SK-N-DZ (cell line): ENCODE measurements around the gene HOXB8.
A peak's percentile ranks its signal among the peaks of the same experiment; 100 is the strongest.

ENCODE experiments used
- DNase-seq: peaks from one replicate; pipeline ENCODE4 v3.0.0-alpha.2; 2015; ENCODE audit warnings: low spot score

The HOXB8 gene

GRCh38 chr17:48596000-48596734 is 18.9 kb downstream of the HOXB8 start:
- no peak for DNase-seq

GRCh38 chr17:48595278-48595999 is 19.7 kb downstream of the HOXB8 start:
- DNase-seq, result no peak

- no peak for DNase-seq
These were observed 20.4 kb downstream of the HOXB8 start for GRCh38 chr17:48594538-48595277.

- peak; percentile 51 for DNase-seq
These were observed 21.1 kb downstream of the HOXB8 start for GRCh38 chr17:48593840-48594537.

GRCh38 chr17:48593126-48593829 is 21.8 kb downstream of the HOXB8 start, which contains the start of gene HOXB5:
Gene HOXB5 (minus strand): TSS chr17:48593779. CDS start chr17:48593682, 97 bp downstream.
- DNase-seq, result no peak

GRCh38 chr17:48592577-48592976 is 22.5 kb downstream of the HOXB8 start:
- DNase-seq, result no peak

- DNase-seq, result no peak
These were observed 23.0 kb downstream of the HOXB8 start for GRCh38 chr17:48592057-48592514.

- DNase-seq, result no peak
These were observed 23.6 kb downstream of the HOXB8 start for GRCh38 chr17:48591255-48592056.

- no peak for DNase-seq
These were observed 24.4 kb downstream of the HOXB8 start for GRCh38 chr17:48590607-48591161.

- DNase-seq, result no peak
These were observed 25.1 kb downstream of the HOXB8 start, which contains the start of gene HOXB3 for GRCh38 chr17:48589831-48590606. Gene HOXB3 (minus strand): TSS chr17:48590241. CDS start chr17:48552474, 37,767 bp downstream.

- no peak for DNase-seq
These were observed 25.8 kb downstream of the HOXB8 start for GRCh38 chr17:48589060-48589830.

- DNase-seq, result no peak
These were observed 26.6 kb downstream of the HOXB8 start for GRCh38 chr17:48588528-48588927.

- DNase-seq, result no peak
These were observed 27.0 kb downstream of the HOXB8 start for GRCh38 chr17:48588074-48588415.

GRCh38 chr17:48587276-48588073 is 27.6 kb downstream of the HOXB8 start:
- no peak for DNase-seq

- no peak for DNase-seq
These were observed 28.5 kb downstream of the HOXB8 start for GRCh38 chr17:48586355-48587258.

GRCh38 chr17:48584223-48584741 is 30.8 kb downstream of the HOXB8 start:
- DNase-seq, result no peak
